ENCODE results near the gene TSHZ1.

Gene TSHZ1

DNA sequence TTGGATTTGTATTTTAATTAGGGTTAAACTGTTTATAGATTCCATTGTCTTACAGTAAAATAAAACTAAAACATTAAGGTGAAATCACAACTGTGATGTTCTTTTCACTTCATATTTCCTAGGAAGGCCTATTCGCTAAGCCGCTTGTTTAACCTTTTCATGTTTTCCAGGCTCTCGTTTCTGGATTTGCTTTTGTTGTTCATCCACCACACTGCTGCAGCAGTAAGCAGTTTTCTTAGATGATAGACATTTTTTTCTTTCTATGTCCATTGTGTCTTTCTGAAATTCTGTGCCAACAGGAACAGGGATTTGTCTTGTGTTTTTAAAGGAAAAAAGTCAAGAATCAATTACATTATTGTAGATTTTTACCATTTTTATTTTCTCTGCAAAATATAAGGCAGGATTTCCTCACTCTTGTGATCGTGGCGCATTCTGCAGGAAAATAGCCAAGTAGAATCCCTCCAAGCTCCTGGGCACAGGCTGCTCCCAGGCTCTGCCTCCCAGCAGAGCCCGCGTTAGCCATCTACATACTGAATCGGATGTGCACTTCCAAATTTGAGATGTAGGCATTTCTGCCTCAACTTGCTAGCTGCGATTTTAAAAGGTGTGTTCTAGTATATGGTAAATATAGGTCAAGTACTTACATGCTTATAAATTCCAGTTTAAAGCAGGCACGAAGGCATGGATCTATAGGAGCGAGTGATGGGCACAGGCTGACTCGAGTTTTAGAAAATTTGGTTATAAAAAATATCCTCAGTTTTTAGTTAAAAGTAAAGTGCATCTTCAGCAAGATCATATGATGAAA lies 10.2 kb downstream of the TSHZ1 start:
- DNase-seq (ENCODE audit: low read depth) = no peak

DNA sequence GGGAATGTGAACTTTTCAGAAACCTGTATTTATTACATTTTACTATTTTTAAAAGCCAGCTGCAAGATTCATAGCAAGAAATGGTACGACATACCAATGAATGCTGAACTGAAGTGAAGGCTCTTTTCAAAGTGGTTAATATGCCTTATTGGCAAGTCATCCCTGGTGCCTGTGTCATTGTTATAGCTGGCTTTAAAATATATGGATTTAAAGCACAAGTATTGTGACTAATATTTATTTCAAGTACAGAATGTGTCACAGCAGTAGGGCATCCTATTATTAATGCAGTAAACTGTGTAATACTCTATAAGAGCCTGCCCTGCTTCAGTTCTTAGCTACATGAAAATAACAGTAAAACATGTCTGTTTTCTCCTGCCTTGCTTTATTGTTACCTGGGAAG lies 10.8 kb downstream of the TSHZ1 start:
- no peak for DNase-seq (ENCODE audit: low read depth)

DNA sequence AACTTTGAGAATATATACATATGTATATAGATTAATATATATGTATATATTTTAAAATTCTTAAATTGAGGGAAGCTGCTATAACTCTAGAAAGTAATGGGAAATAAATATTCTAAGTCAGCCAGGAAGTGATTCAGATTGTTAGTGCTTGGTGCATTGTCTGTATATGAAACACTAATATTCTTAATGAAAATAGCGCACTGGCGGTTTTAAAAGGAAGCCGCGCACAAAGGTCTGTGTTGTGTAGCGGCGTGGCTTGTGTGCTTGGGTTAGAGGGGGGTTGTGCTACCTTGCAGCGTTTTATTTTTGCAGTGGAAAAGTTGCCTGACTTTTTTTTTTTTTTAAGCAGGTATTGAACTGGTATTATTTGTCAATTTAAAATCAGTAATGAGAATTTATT lies 11.3 kb downstream of the TSHZ1 start:
- no peak for DNase-seq (ENCODE audit: low read depth)

DNA sequence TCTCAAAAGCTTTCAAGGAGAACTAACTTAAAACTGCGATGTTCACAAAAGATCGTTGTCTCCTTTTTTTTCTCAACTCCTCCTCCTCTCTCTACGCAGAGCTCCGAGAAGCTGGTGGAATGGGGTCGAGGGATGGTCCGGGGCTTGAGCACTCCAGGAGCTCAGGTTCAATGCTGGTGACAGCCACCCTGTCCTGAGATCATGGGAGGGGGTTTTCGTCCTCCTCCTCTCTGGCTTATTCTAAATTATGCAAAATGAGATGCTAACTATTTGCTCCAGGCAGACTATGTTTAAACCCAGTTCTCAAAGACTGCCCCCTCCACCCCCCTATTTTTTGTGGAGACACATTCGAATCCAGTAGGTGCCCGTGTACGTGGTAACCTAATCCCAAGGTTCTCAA lies 11.8 kb downstream of the TSHZ1 start:
- no peak for DNase-seq (ENCODE audit: low read depth)

DNA sequence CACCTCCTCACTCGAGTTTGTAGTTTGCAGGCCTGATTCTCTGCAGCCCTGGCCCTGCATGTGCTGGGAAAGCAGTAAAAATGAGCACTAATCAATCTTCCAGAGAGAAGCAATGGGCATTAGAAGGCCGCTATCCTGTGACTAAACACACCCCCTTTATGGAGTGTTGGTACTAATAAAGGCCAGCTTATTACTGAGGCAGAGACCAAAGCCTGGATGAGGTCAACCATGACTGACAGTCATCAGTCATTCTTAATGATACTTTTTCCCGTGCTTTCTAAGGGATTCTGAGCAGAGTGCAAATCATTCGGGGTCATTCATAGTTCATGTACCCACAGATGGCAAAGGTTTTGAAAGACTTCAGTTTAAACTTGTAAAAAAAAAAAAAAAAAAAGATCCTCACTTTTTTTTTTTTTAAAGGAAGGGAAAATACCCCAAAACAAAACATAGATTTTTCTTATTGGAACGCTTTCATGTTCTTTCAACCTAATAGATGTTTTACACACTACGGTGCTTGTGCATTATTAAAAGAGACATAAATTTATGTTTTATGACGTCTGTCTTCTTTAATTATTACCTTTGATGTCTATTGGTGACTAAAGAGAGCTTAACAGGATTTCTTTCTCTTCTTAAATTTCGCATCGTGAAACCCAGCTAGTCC lies 13.2 kb downstream of the TSHZ1 start:
- no peak for DNase-seq (ENCODE audit: low read depth)

DNA sequence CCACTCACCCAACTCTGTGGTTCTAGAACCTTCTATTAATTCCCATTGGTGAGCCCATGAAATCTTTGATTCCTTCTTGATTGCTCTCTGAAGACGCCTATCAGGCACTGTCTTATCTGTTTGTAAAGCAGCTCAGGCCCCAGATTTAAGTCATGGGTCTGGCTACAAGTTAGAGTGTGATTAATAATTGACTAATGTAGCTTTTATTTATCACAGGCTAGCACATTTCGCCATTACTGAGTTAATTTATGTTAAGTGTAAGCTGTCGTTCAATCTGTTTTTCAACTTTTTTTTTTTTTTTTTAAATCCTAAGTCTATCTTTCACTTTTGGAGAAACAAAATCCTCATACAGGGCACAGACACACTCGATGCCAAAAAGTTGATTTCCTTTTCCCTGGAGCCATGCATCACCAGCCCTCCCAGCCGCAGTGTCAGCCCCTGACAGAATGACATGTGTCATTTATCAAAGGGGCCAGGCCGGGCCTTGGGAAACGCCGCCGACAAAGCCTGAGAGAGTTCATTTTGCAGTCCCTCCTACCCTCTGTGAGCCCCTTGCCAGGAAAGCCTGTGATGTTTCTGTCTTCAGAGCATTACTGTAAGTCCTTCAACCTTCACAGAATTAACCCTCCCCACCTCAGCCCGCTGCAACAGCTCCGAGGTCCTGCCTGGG lies 15.8 kb downstream of the TSHZ1 start:
- DNase-seq (ENCODE audit: low read depth) = no peak

DNA sequence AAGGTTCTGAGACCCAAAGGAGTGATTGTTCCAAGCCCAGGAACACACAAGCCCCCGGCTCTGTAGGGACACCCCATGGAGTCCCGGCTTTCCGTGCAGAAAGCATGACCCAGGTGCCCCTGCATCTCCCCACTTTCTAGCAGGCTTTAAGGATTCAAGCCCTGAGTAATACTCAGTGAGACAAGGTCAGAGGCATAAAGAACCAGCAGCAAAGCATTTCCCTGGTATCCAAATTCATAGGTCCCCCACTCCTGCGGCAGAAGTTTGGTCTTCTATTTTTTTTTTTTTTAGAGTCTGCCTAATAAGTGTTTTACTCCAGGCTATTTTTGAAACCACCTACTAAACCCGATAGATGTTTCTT lies 16.3 kb downstream of the TSHZ1 start:
- DNase-seq (ENCODE audit: low read depth) = no peak

DNA sequence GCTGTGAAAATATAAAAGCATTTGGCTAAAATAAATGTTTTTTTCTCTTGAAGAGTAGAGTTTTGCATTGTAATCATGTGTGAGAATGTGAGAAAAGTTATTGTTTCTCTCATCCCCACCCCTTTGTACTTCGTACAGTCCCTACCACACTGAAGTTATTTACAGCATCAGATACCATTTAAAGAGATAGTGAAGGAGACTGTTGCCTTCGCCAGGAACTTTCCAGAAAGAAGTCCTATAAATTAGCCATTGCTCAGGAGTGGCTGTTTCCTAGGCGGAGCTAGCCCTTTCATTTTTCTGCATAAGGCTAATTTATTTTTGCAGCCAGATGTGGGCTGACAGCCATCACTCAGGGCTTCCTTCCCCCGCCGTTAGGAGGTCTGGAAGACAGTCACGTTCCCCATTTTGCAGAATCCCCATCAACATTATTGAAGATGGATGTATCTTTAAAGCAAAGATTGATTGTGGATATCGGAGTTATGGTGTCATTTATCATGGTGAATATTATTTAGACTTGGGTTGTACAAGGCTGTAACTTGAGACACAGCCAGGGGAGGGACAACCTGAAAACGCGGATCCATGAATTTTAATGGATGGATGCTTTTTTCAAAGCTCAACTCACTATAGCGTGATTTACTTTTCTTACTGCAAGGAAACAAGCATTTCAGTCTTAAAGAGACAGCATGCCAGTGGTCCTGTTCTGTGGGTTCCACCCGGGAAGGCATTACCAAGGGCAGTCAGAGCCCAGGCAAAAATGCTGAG lies 17.1 kb downstream of the TSHZ1 start:
- no peak for DNase-seq (ENCODE audit: low read depth)

DNA sequence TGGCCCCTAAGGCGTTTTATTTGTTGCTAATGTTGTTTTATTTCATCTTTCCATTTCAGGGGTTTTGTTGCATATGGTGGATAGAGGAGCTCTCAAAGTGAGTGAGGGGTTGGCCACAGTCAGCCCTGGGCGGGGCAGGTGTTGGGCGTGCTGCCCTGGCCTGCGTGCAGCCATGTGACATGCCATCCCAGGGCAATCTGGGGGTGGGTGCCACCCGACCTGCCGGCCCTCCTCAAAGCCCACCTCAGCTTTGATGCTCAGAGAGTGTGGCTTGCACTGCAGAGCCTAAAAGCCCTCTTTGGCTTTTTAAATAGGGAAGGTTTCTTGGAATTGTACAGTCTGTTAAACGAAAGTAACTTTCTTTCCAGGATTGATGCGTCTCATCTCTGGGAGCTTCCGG lies 18.4 kb downstream of the TSHZ1 start:
- DNase-seq (ENCODE audit: low read depth) = no peak

DNA sequence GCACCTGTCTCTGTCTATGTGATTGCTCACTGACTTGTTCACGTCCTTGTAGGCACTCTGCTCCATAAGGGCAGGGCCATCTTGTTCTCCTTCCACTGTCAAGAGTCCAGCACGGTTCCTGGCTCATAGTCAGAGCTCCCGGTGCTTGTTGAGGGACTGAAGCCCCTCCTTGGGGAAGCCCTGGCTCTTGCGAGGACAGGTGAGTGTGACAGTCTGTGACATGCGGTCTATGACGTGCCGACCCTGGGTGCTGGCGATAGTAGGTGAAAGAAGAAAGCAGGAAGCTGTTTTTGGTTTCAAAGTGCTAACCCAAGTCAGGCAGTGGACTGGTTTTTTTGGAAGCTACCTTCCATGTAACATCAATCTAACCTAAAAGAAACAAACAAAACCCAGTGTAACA lies 18.8 kb downstream of the TSHZ1 start:
- DNase-seq (ENCODE audit: low read depth) = no peak

DNA sequence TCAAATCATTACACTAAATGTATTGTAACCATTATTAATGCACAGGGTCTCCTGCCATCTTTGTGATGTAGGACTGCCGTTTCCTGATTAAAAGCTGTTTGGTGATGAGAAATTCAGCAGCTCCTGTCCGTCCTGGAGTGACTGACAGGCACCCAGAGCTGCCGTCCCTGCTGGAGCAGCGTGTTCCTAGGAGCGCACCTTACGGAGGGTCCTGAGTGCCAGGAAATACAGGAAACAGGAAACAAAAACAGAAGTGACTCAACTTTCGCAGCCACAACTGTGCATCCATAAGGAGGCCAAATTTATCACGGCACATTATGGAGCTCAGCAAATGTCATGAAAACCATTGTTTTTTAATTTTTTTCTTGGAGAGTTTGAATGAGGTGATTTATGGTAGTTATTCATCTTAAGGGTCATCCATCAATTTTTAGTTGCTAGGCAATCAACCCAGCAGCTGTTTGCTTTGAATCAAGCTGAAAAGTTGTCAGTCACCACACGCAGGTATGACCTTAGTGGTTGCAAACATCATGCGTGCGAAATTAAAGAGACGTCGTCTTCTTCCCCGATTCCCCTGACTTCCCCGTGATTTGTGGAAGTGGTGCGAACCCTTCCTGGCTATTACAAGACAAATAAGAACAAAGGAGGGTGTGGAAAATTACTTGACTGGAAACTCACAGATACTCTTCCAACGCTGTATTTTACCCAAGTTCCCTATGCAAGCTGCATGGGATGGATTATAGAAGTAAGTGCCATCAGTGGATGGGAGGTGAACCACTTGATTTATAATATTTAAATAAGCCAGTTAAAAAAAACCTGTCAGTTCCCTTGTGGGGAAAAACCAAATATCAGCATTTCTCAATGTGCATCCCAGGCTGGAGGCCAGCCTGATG lies 19.8 kb downstream of the TSHZ1 start:
- DNase-seq (ENCODE audit: low read depth) = no peak

DNA sequence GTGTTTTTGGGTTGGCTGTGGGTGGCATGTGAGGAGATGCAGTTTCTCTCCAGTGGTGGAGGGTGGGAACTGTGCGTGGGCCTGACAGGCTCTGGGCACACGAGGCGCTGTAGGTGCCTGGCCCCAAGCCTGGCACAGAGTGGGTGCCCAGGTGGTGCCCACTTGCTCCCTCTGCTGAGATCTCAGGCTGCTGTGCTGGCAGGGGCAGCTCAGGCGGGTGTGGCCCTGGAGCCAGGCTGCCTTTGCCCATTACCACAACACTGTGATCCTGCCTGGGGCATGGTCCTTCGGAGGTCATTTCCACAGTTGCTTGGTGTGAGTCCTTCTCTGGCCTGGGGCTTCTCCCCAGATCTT lies 20.4 kb downstream of the TSHZ1 start:
- no peak for DNase-seq (ENCODE audit: low read depth)

DNA sequence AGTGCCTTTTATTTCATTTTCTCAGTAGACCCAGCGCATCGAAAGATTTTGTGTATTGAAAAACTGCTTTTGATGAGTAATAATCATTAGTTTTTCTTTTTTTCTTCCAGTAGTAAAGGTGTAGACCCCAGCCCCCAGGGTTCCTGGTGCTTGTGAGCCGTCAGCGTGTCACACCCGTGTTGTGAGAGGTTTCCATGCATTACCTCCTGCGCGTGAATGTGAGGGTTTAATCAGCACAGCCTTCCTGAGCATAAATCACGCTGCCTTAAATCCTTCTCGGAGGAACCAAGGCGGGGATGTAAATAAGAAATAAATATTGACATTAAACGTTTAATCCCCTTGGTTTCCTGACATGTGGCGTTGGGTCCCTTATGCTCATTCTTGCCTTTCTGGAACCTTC lies 24.3 kb downstream of the TSHZ1 start:
- DNase-seq (ENCODE audit: low read depth) = no peak

DNA sequence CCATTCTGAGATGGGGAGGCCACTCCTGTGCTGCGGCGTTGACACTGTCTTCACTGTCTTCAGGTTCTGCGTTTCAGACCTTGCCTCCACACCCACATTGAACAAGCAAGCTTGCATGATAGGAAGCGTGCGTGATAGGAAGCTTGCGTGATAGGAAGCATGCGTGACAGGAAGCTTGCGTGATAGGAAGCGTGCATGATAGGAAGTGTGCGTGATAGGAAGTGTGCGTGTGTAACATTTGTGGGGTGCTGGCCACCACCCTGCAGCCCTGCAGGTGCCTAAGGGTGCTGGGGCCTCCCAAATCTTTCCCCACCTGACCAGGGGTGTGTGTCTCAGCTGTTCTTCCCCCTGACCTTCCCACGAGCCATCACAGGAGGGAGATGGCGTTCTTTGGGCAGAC lies 25.3 kb downstream of the TSHZ1 start:
- DNase-seq (ENCODE audit: low read depth) = no peak

DNA sequence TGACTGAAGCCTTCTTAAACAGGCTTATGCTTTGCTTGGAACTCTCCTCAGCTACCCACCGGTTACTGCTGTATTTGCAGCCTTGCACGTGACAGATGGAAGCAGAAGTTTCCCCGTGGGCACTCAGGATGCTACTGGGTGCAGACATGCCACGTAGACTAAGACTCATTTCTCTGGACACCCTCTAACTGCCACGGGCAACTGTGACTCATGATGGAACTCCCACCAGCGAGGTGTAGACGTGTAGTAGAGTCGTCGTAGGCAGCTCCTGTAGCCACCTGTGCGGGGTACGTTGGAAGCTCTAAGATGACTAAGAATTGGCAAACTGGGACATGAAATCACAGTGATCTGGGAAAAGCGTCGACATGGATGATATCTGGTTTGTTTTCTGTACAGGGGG lies 27.5 kb downstream of the TSHZ1 start:
- no peak for DNase-seq (ENCODE audit: low read depth)

DNA sequence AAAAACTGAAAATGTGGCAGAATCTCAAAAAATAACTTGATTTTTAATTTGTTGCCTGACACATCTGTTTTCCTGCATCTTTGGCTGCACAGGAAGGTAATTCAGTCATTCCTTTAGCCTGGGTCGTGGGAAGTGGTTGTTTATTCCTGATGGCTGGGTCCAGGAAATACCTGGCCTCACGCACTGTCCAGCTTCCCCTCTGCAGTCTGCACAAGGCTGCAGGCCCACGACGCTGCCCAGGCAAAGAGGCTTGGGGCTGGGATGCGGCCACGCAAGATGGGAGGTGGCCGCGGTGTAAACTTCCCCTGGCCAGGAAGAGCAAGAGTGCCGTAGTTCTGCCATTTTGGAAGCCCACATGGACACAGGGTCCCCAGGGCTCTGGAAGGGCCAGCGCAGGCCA lies 28.2 kb downstream of the TSHZ1 start:
- no peak for DNase-seq (ENCODE audit: low read depth)

DNA sequence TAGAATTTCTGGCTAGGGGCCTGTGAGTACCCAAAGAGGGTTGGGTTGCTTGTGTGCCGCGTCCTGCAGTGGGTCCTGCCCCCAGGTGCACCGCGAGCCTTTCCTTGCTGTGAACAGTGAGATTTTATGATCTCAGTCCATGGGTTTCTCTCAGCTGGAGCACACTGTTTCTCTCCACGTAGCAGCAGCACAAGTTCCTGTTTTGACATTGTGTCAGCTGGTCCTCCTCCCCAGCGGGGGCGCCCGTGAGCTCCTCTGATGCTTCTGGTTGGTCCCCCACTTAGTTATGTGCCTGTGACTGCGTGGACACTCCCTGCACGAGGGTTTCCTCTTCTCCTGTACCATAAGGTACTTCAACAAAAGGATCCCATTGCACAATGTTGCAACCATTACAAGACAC lies 29.8 kb downstream of the TSHZ1 start:
- no peak for DNase-seq (ENCODE audit: low read depth)

DNA sequence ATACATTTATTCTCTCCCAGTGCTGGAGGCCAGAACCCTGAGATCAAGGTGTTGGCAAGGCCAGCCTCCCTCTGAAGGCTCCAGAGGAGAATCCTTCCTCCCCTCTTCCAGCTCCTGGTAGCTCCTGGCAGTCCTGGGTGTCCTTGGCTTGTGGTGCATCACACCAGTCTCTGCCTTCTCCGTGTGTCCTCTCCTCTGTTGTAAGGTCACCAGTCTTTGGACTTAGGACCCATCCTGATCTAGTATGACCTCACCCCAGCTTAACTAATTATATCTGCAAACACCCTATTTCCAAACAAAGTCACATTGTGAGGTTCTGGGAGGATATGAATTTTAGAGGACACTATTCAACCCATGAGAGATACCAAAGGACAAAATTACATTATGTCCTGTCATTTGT lies 31.1 kb downstream of the TSHZ1 start:
- DNase-seq (ENCODE audit: low read depth) = no peak

DNA sequence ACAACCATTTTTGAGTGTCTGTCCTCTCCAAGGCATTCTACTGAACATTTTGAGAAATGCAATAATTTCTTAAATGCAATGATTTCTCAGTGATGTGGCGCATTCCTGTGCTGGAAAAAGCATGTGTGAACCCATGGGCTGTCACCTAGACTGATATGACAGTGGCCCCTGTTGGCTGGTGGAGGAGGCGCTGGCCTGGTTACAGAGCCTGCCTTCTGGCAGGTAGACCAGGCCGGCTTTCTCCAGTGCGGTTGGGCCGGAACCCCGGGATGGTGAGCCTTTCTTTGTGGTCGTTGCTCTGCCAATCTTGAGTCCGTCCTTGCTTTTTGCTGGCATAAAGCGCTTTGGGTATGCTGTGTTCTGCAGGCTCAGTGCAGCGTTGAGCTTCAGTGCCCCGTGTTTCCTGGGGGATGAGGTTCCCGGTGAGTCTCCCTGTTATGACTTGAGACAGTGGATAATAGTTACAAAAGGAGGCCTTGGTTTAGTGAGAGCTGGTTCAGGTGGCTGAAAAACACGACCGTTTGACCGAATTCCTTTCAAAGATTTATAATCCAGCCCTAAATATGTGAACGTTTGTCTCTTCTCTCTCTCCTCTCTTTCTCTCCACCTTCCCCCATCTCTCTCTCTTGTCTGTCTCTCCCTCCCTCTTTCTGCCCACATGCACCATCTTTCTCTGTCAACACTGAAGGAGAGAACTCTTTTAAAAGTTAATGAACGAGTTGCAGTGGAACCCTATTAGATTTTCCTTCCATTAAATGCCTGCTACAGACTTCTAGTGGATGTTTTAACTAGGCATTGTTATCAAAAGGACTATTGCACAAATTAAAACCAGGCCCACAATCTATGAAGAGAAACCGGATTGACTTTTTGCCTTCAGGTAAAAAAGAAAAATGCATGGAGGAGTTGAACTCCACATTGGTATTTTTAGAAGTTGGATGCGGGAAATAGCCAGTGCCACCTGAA lies 34.0 kb downstream of the TSHZ1 start:
- no peak for DNase-seq (ENCODE audit: low read depth)

Data from stimulated activated CD8-positive, alpha-beta memory T cell treated with anti-CD3 and anti-CD28 coated beads, Interleukin-15, amount 100 ng/mL, for 24 hours (primary cell).